ENCODE measurements around the gene SNAPC4.

SNAPC4 gene

GRCh38 chr9:136438548-136439480 is 38.8 kb upstream of the SNAPC4 start:
- peak overlapping the region; percentile 52 for H3K27ac ChIP-seq (ENCODE audit: low read depth, low read length)
- peaks cover 22% of the 10 kb centered on the region for H3K79me2 ChIP-seq (ENCODE audit: insufficient read depth, low read length)
- peaks cover 10% of the 10 kb centered on the region for H3F3A ChIP-seq (ENCODE audit: insufficient read depth)
- H3K4me3 ChIP-seq (ENCODE audit: insufficient read depth, low read length, poor library complexity, severe bottlenecking), result peak overlapping the region; percentile 88
- TF ChIP-seq CTCF (IDR thresholded peaks at IDR 0.05; ENCODE audit: insufficient read depth, low read length, poor library complexity, severe bottlenecking) (no peak), EZH2phosphoT487 (conservative IDR thresholded peaks at IDR 0.05; ENCODE audit: low read length) (no peak)
- no peaks in the 10 kb centered on the region for H3K9me3 ChIP-seq (ENCODE audit: insufficient read depth, low read length)
- no peaks in the 10 kb centered on the region for H3K9me2 ChIP-seq (replicated peaks; ENCODE audit: insufficient read depth, low read length)
- peak overlapping the region; percentile 93 for H3K9ac ChIP-seq (ENCODE audit: low read length)
- no peaks in the 10 kb centered on the region for H3K27me3 ChIP-seq (ENCODE audit: low read length)
- no peaks in the 10 kb centered on the region for H4K20me1 ChIP-seq (ENCODE audit: low read depth, low read length)
- H3K36me3 ChIP-seq (ENCODE audit: low read length), result no peaks in the 10 kb centered on the region
- H3K4me2 ChIP-seq (ENCODE audit: low read depth, low read length, poor library complexity, severe bottlenecking), result peak overlapping the region; percentile 73
- H2AFZ ChIP-seq (ENCODE audit: low read depth, low read length, severe bottlenecking), result peak overlapping the region; percentile 74

- TF ChIP-seq EZH2phosphoT487 (conservative IDR thresholded peaks at IDR 0.05; ENCODE audit: low read length) (no peak), CTCF (IDR thresholded peaks at IDR 0.05; ENCODE audit: insufficient read depth, low read length, poor library complexity, severe bottlenecking) (no peak)
- peak overlapping the region; percentile 73 for H3K4me2 ChIP-seq (ENCODE audit: low read depth, low read length, poor library complexity, severe bottlenecking)
- peak overlapping the region; percentile 88 for H3K4me3 ChIP-seq (ENCODE audit: insufficient read depth, low read length, poor library complexity, severe bottlenecking)
- H4K20me1 ChIP-seq (ENCODE audit: low read depth, low read length), result no peaks in the 10 kb centered on the region
- H3F3A ChIP-seq (ENCODE audit: insufficient read depth), result peaks cover 10% of the 10 kb centered on the region
- no peaks in the 10 kb centered on the region for H3K9me3 ChIP-seq (ENCODE audit: insufficient read depth, low read length)
- no peaks in the 10 kb centered on the region for H3K27me3 ChIP-seq (ENCODE audit: low read length)
- no peaks in the 10 kb centered on the region for H3K36me3 ChIP-seq (ENCODE audit: low read length)
- H3K79me2 ChIP-seq (ENCODE audit: insufficient read depth, low read length), result peaks cover 22% of the 10 kb centered on the region
- H3K27ac ChIP-seq (ENCODE audit: low read depth, low read length), result no peak overlapping the region
- H3K9me2 ChIP-seq (replicated peaks; ENCODE audit: insufficient read depth, low read length), result no peaks in the 10 kb centered on the region
- H3K9ac ChIP-seq (ENCODE audit: low read length), result peak overlapping the region; percentile 93
- H2AFZ ChIP-seq (ENCODE audit: low read depth, low read length, severe bottlenecking), result no peak overlapping the region
These were observed 38.0 kb upstream of the SNAPC4 start for GRCh38 chr9:136437839-136438547.

- H3K4me3 ChIP-seq (ENCODE audit: insufficient read depth, low read length, poor library complexity, severe bottlenecking), result peak overlapping the region; percentile 88
- H4K20me1 ChIP-seq (ENCODE audit: low read depth, low read length), result no peaks in the 10 kb centered on the region
- peaks cover 10% of the 10 kb centered on the region for H3F3A ChIP-seq (ENCODE audit: insufficient read depth)
- H3K9ac ChIP-seq (ENCODE audit: low read length), result peak overlapping the region; percentile 12; the same call in 1 of the 2 replicates
- peaks cover 22% of the 10 kb centered on the region for H3K79me2 ChIP-seq (ENCODE audit: insufficient read depth, low read length)
- no peaks in the 10 kb centered on the region for H3K9me2 ChIP-seq (replicated peaks; ENCODE audit: insufficient read depth, low read length)
- TF ChIP-seq CTCF (IDR thresholded peaks at IDR 0.05; ENCODE audit: insufficient read depth, low read length, poor library complexity, severe bottlenecking) (no peak), EZH2phosphoT487 (conservative IDR thresholded peaks at IDR 0.05; ENCODE audit: low read length) (no peak)
- no peaks in the 10 kb centered on the region for H3K27me3 ChIP-seq (ENCODE audit: low read length)
- no peak overlapping the region for H2AFZ ChIP-seq (ENCODE audit: low read depth, low read length, severe bottlenecking)
- H3K27ac ChIP-seq (ENCODE audit: low read depth, low read length), result no peak overlapping the region
- H3K9me3 ChIP-seq (ENCODE audit: insufficient read depth, low read length), result no peaks in the 10 kb centered on the region
- peak overlapping the region; percentile 73 for H3K4me2 ChIP-seq (ENCODE audit: low read depth, low read length, poor library complexity, severe bottlenecking)
- no peaks in the 10 kb centered on the region for H3K36me3 ChIP-seq (ENCODE audit: low read length)
These were observed 37.5 kb upstream of the SNAPC4 start for GRCh38 chr9:136437430-136437829.
